HG03175 (cell line): ENCODE measurements around the gene KLHL2.

Experiments used
- ATAC-seq: cut with Tn5 transposase; IDR thresholded peaks from one replicate; pipeline ENCODE4 v1.9.1; 2021; ENCODE audit warnings: mild to moderate bottlenecking, moderate library complexity; ENCODE audit not compliant: unreplicated experiment

KLHL2 gene

DNA sequence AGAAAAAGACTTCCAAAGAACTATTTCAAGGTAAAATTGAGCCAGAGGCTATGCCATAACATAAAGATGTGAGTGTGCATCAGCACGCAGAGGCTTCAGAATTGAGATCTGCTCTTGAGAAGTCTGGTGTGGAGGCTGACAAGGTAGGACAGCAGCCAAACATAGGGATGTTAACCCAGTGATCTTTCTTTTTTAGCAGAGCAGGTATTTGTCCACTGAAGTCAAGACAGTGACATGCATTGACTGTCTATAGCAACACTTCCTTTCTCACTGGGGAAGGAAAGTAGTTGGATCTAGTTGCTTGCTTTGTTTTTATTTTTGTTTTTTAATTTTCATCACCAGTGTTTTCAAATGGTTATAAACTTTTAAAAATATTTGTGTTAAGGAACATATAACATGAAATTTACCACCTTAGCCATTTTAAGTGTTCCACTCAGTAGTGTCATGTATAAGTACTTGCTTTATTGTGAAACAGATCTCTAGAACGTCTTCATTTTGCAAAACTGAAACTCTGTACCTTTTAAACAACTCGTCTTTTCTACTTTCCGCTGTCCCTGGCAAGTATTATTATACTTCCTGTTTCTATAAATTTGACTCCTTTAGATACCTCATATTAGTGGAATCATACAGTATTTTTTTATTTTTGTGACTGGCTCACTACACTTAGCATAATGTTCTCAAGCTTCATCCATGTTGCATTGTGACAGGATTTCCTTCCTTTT lies 79.4 kb downstream of the KLHL2 start:
- peak; percentile 74 for ATAC-seq

DNA sequence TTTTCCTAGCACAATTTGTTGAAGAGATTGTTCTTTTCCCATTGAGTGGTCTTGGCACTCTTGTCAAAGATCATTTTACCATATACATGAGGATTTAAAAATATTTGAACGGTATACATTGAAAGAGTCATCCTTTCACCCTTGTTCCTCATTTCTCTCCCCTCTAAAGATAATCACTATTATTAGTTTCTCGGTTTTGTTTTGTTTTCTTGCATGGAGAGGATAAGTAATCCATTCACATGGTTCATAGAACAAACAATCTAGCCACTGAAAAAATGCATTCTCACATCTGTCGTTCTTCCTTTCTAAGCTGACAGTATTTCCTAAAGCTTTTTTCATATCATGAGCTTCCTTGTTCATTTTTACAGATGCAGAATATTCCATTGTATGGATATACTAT lies 80.9 kb downstream of the KLHL2 start:
- peak; percentile 80 for ATAC-seq

DNA sequence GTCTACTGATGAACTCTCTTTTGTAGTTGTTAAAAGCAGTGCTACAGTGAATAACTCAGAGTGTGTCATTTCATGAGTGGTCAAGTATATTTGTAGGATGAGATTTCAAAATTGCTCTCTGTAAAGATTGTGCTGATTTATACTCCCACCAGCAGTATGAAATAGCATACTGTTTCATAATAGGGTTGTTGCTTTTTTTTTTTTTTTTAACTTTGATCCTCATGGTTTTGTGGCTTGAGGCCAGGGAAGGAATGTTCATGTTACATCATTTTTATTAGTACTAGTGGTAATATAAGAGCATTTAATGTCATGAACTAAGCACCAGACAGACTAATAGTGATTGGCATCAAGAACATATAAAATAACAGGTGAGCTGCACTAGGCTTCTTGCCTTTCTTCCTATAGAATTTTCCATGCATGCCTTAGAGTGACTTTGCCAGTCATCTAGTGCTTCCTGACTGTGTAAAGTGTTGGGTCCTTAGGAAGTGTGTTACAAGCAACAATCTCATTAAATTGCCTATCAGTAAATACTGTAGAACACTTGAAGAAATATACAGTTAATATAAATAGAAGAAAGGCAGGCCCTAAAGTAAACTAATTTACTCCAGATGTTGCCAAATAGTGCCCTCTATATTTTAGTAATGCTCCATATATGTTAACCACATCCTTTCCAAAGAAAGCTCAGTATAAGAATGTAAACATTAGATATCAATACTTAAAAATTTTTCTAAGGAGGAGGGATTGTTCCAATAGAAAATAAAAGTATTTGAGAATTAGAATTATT lies 81.5 kb downstream of the KLHL2 start:
- peak; percentile 30 for ATAC-seq

DNA sequence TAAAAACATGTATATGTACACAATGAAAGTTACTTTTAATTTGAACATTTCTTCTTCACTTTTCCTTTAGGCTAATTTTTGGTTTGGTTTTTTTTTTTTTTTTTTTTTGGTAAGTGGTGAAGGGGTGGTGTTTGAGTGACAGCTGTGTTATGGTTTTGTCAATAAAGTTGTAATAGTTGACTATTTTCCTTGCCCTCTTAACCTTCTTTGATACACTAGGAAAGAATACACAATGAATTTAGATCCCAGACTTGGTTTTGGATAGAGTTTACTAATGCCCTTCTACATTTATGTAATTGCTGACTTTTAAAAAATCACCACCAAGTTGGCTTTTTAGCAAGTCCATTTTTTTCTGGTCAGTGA lies 82.0 kb downstream of the KLHL2 start:
- ATAC-seq: no peak

DNA sequence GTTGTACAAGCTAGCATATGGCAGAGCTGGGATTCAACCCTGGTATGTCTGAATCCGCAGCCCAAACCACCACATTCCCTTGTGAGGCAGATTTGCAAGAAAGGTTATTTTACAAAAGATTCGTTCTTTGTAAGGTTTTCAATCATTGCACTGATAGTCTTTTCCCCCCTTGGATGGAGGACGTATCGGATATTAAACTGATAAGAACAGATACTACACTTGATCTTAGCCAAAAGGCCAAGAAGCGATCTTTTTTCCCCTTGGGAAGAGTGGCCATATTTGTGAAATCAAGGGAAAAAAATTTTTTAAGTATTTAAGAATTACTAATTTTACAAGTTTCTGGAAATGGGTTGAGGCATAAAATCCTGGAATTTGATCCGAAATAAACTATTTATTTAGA lies 85.7 kb downstream of the KLHL2 start:
- ATAC-seq: no peak

DNA sequence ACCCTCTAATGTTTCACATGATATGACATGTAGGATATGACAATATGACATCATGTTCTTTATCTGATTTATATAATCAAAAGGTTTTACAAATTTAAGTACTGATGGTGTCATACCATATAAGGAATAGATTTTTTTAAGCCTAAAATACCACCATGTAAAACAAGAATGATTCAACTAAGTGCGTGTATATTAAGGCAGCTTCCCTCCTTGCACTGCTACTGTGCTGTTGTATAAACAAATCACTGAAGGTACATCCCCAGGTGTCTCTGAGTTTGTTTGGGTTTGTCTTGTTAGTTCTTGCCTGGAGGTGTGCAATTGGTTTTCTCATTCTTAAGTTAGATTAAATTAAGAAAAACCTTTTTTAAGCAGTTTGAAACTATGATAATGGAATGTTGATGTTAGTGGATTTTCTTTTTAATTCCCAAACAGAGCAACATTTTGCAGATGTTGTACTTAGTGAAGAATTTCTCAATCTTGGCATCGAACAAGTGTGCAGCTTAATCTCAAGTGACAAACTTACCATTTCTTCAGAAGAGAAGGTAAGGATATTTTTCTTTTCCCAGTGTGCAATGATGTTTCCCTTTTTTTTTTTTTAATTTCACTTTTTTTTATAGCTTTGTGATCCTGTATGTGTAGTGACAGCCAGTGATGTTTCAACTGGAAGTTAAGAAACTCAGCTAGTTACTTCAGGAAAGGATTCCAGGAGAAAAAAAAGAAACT lies 86.7 kb downstream of the KLHL2 start:
- ATAC-seq: no peak

DNA sequence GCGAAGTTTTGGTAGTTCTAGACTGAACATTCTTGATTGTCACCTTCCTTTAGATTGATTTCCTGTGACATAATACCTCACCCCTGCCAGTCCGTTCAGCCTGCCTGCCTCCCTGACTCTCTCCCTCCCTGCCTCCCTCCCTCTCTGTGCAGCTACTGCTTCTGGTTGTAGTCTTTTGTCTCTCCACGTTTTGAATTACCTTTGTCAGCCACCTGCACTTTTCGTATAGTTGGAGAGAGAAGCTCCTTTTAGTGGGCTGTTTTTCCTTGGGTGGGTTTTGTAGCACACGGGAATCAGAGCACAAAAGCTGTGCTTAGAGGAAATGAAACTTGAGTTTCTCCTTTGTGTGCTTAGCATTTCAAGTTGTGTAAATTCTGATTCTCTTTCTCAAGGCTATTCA lies 87.5 kb downstream of the KLHL2 start:
- ATAC-seq: peak; percentile 98

DNA sequence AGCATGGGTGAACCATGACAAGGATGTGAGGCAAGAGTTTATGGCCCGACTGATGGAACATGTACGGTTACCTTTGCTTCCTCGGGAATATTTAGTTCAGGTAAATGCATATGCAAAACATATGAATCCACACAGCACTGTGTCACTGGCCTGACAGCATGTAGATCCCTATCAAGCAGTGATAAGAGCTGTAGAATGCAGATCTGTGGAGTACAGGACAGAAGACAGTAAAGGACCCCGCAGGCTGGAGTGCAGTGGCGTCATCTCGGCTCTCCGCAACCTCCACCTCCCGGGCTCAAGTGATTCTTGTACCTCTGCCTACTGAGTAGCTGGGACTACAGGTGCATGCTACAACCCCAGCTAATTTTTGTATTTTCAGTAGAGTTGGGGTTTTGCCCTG lies 90.3 kb downstream of the KLHL2 start:
- no peak for ATAC-seq

DNA sequence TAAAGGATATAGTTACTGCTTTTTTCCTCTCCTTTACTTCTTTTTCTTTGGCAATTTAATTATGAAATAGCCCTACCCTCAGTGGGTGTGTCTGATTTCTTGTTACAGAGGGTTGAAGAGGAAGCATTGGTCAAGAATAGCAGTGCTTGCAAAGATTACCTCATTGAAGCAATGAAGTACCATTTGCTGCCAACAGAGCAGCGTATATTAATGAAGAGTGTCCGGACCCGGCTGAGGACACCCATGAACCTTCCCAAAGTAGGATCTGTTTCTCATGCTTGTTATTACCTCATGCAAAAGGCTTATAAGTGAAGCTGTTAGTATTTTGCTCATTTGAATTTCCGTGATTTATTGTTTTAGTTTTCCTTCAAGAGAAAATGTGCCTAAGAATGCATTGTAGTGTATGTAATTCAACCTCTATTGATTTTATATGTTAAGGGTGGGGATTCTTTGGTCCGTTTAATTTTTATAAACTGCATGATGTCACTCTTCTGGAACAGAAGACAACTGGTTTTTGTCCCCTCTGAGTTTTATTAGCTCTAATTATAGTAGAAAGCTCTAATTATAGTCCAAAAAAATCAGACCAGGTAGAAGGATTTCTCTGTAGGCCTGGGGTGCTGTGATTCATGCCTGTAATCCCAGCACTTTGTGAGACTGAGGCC lies 92.2 kb downstream of the KLHL2 start:
- no peak for ATAC-seq

DNA sequence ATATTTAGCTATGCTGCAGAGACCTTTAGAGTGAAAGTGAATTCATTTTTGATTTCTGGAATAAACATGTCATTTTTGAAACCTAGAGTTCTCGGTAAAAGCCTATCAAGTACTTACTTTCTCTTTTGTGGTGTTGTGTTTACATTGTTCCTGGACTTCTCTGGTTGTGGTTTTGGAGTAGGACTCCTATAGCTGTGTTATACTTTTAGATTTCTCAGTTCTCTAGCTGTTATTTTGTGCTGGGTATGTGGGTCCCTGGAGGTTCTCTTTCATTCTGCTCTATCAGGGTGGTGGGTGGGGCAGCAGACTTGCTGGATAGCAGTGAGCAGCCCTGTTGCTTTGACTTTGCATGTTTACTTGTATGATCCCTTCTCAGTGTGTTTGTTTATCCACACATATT lies 94.5 kb downstream of the KLHL2 start:
- no peak for ATAC-seq

DNA sequence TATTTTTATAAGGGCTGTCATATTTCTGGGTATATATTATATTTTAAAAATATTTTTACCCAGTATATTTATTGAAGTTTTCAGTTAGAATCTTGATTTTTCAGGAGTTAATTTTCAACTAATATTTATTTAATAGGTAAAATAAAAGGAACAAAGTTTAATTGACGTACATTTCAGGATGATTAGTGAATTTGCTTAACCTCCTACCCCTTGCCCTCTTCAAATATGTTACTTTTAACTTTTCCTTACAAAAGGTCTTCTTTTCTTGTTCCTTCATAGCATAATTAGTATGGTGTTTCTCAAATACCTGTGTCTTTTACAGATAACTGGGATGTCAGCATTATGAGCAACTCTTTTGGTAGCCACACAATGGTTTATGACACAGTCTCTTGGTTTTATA lies 95.3 kb downstream of the KLHL2 start:
- ATAC-seq: no peak

DNA sequence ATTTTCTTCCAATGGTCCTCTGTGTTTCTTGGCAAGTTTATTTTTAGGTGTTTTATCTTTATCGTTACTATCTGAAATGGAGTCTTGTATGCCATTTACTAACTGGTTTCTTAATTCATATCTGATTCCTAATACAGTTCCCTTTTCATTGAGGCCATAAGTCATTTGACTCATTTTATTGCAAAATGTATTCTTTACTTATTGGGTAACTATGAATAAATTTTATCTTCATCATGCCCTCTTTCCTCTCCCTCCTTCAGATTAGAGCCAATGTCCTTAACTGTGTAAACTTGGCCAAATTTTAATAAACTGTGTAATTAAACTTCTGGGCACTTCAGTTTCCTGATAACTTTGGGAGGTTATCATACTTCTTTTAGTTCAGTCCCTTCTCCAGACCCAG lies 100.8 kb downstream of the KLHL2 start:
- no peak for ATAC-seq

DNA sequence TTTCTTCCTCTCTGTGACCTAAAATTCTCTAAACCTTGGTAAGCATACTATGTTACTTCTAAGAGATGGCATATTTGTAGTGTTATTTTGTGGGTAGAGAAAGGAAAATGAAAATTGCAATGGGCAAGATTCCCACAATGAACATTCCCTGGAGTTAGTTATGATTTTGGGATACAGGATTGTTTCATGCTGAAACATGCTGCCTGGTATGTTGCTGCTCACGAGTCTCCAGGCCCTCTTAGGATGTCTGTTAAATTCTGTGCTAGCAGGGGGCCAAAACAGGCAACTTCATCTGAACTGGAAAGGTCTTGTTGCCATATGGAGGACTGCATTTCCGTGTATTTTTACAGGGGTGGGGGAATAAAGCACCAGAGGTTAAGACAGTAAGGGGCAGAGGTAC lies 101.2 kb downstream of the KLHL2 start:
- ATAC-seq: no peak

DNA sequence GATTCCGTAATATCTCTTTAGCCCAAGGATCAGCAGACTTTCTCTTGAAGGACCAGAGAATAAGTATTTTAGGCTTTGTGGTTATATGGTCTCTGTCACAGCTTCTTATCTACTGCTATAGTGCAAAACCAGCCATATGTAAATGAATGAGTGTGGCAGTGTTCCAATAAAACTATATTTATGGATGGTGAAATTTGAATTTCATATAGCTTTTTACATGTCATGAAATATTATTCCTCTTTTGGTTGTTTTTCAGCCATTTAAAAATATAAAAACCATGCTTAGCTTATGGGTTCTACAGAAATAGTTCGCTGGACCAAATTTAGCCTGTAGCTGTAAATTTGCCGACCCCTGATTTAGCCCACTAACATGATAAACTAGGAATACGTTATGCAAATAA lies 102.1 kb downstream of the KLHL2 start:
- no peak for ATAC-seq

DNA sequence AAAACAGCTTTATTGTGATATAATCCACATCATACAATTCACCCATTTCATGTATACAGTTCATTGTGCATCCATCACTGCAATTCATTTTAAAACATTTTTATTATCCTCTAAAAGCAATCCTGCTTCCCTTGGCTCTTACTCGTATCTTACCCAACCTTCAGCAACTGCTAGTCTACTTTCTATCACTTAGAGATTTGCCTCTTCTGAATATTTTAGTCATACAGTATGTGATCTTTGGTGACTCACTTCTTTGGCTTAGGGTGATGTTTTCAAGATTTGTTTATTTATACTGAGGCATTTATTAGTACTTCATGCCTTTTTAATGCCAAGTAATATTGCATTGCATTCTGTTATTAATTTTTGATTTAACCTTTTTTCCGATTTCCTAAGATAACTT lies 105.1 kb downstream of the KLHL2 start:
- no peak for ATAC-seq

DNA sequence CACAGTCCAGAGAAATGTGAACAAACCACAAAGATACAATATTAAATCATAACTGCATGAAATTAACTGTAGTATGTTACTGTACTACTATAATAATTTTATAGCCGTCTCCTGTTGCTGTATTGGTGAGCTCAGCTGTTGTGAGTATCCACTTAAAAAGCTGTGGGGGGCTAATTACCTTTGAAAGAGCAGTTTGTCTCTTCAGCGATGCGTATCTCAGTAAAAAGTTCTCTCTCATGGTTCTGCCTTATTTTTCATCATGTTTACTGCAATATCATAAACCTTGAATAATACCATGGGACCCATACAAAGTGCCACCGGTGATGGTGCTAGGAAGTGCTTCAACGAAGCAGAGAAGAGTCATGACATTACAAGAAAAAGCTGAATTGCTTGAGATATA lies 111.7 kb downstream of the KLHL2 start:
- no peak for ATAC-seq

DNA sequence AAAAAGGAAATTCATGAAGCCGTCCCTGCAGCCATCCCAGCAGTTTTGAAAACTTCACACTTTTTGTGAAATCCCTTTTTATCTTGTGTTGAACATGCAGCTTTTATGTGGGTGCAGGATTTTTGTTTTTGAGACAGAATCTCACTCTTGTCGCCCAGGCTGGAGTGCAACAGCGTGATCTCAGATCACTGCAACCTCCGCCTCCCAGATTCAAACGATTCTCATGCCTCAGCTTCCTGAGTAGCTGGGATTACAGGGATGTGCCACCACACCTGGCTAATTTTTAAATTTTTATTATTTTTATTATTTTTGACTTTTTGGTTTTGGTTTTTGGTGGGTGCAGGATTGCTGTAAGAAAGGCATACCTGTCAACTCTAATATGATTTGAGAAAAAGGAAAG lies 112.1 kb downstream of the KLHL2 start:
- ATAC-seq: no peak

DNA sequence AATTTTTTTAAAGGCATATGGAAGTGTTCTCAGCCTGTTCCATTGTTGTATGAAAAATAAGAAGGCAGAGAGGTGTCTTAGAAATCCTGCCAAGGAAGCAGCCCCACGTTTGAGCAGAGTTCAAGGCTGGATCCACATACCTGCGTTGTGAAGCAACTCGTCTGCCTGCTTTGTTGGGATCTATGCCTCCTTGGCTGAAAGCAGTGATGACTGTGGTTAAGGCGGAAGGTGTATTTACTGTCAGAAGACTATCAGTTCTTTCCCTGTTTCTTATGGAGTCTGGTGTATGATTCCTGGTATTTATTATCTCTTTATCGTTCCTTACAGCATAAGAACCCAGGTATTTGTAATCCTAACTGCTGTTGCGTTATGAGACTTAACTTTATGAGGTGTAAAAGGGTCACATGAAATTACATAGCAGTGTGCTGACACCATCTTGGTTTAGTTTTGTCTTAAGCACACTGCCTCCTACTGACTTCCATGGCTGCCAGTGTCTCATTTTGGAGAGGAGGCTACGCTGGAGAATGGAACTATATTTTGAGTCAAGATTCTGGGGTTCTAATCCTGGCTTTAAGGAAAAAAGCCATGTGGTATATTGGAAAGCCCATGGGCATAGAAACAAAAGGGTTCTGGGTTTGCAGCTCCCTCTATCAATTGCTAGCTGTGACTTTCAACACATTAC lies 117.0 kb downstream of the KLHL2 start:
- no peak for ATAC-seq

DNA sequence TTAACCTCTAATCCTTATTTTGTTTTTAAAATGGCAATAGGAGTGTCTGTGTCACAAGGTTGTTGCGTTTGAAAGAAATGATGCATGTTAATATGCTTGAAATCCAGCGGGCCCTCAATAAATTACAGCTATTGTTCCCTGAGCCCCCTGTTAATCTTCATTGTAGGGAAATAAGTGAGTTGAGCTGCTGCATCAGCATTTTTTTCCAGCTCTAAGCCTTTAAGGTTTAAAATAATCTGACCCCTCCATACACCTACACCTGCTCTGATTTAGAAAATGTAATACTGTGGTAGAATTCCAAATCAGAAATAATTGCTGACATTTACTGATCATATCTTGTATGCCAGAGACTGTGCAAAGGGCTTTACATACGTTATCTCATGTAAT lies 117.5 kb downstream of the KLHL2 start:
- no peak for ATAC-seq

DNA sequence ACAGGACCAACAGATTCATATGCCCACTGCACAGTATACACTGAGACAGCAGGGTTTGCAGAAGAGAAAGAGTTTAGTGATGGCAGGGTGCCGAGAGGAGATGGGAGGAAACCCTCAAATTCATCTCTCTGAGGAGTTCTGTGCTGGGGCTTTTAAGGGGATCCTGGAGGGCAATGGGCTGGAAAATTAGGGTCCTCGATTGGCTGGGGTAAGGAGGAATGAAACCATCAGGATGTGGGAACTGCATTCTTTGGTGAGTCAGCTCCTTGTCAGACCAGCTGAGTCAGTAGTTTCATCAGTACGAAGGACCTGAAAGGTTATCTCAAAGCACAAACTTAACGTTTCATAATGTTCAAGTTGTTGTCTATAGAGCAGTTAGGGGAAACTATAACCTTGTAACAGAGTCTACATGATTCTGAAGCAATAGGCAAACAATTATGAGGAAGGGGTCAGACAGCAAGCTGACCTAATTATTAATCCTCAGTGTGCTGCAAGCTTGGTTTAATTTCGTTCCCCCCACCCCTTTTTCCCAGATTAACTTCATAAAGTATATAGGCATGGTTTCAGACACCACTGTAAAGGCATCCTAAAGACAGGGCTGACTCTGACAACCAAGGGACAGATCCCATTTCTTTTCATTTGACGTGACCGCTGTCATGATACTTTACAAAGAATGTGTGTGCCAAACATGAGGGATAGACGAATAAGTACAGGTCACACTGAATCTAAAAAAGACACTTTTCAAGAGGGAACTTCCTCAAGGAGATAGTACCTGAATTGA lies 118.6 kb downstream of the KLHL2 start:
- no peak for ATAC-seq
